ENCODE results near the gene KLF1.
A peak's percentile ranks its signal among the peaks of the same experiment; 100 is the strongest.
"Not testable (repeated sequence)": the region's sequence is repeated elsewhere in the genome, so short reads cannot be mapped to it uniquely, and the experiment has no call there.

The KLF1 gene

GRCh38 chr19:12890787-12891552 is 4.0 kb upstream of the KLF1 start, which contains the start of gene GCDH:
Gene GCDH (plus strand): TSS chr19:12891160. CDS start chr19:12891305, 145 bp downstream.
- DNase-seq (ENCODE audit: low spot score): peak; percentile 98

GRCh38 chr19:12890299-12890786 is 3.3 kb upstream of the KLF1 start:
- DNase-seq (ENCODE audit: low spot score): not testable (repeated sequence)

GRCh38 chr19:12888006-12888603 is 1.1 kb upstream of the KLF1 start:
- no peak for DNase-seq (ENCODE audit: low spot score)

GRCh38 chr19:12886651-12886968 is 391 bp downstream of the KLF1 start:
- no peak for DNase-seq (ENCODE audit: low spot score)

- no peak for DNase-seq (ENCODE audit: low spot score)
These were observed 1.0 kb downstream of the KLF1 start for GRCh38 chr19:12885749-12886650.

GRCh38 chr19:12884926-12885748 is 1.9 kb downstream of the KLF1 start:
- peak; percentile 90 for DNase-seq (ENCODE audit: low spot score)

GRCh38 chr19:12884627-12884925 is 2.4 kb downstream of the KLF1 start:
- DNase-seq (ENCODE audit: low spot score): no peak

- no peak for DNase-seq (ENCODE audit: low spot score)
These were observed 2.8 kb downstream of the KLF1 start for GRCh38 chr19:12884202-12884601.

GRCh38 chr19:12882589-12882988 is 4.4 kb downstream of the KLF1 start:
- no peak for DNase-seq (ENCODE audit: low spot score)

GRCh38 chr19:12881172-12881808 is 5.7 kb downstream of the KLF1 start, which contains the start of gene DNASE2:
Gene DNASE2 (minus strand): TSS chr19:12881449. CDS start chr19:12881375, 74 bp downstream.
- DNase-seq (ENCODE audit: low spot score): peak; percentile 94

GRCh38 chr19:12880551-12881171 is 6.3 kb downstream of the KLF1 start:
- no peak for DNase-seq (ENCODE audit: low spot score)

GRCh38 chr19:12875086-12875485 is 11.9 kb downstream of the KLF1 start:
- no peak for DNase-seq (ENCODE audit: low spot score)

- no peak for DNase-seq (ENCODE audit: low spot score)
These were observed 12.9 kb downstream of the KLF1 start for GRCh38 chr19:12873891-12874745.

GRCh38 chr19:12872941-12873890 is 13.8 kb downstream of the KLF1 start:
- DNase-seq (ENCODE audit: low spot score): peak; percentile 51

GRCh38 chr19:12872255-12872654 is 14.7 kb downstream of the KLF1 start:
- DNase-seq (ENCODE audit: low spot score): no peak

- DNase-seq (ENCODE audit: low spot score): no peak
These were observed 15.3 kb downstream of the KLF1 start for GRCh38 chr19:12871681-12872080.

- DNase-seq (ENCODE audit: low spot score): no peak
These were observed 18.4 kb downstream of the KLF1 start for GRCh38 chr19:12868540-12869112.
